GM12801 (cell line): ENCODE measurements around the gene PDZD8.

Experiments
- CTCF ChIP-seq: IDR thresholded peaks from one replicate; pipeline ENCODE4 v1.5.1; 2011; ENCODE audit warnings: control low read depth; ENCODE audit not compliant: insufficient read length; ENCODE audit errors: extremely low read depth

PDZD8 gene

GRCh38 chr10:117277675-117278074 is 97.6 kb downstream of the PDZD8 start:
- no peak for TF ChIP-seq CTCF

- no peak for TF ChIP-seq CTCF
Observed at GRCh38 chr10:117275121-117275520, 100.1 kb downstream of the PDZD8 start.

GRCh38 chr10:117274509-117274908 is 100.7 kb downstream of the PDZD8 start:
- TF ChIP-seq CTCF, result no peak

- no peak for TF ChIP-seq CTCF
Observed at GRCh38 chr10:117273980-117274379, 101.3 kb downstream of the PDZD8 start.

GRCh38 chr10:117272195-117273076 is 102.8 kb downstream of the PDZD8 start:
- TF ChIP-seq CTCF, result no peak

- TF ChIP-seq CTCF, result no peak
Observed at GRCh38 chr10:117271427-117271826, 103.8 kb downstream of the PDZD8 start.

- TF ChIP-seq CTCF, result no peak
Observed at GRCh38 chr10:117268907-117269306, 106.3 kb downstream of the PDZD8 start.

- no peak for TF ChIP-seq CTCF
Observed at GRCh38 chr10:117268258-117268657, 107.0 kb downstream of the PDZD8 start.
